Middle frontal gyrus (tissue), 1 donor: ENCODE measurements around the gene FAH.
"Not testable (repeated sequence)": the region's sequence is repeated elsewhere in the genome, so short reads cannot be mapped to it uniquely, and the experiment has no call there.

ENCODE experiments used
- DNase-seq: peaks from one replicate; pipeline ENCODE4 v3.0.0-alpha.2; 2015; ENCODE audit warnings: low spot score; ENCODE audit errors: extremely low spot score

The FAH gene

DNA sequence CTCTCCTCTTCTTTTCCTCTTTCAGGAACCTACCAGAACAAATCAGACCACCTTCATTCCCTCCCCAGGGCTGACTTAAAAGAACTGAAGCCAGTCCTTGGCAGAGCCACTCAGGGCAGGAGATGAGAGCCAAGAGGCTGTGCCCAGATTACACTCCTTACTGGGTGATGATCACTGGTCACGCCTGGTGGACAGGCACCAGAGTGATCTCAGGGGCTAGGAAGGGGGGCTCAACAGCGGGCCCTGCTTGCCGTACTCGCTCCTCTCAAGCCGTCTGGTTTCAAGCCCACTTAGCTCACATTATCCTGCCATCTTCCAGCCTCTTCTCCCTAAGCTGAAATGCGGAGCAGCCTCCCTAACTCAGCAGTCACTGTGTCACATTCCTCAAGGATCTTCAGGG lies 1.7 kb upstream of the FAH start:
- no peak for DNase-seq

DNA sequence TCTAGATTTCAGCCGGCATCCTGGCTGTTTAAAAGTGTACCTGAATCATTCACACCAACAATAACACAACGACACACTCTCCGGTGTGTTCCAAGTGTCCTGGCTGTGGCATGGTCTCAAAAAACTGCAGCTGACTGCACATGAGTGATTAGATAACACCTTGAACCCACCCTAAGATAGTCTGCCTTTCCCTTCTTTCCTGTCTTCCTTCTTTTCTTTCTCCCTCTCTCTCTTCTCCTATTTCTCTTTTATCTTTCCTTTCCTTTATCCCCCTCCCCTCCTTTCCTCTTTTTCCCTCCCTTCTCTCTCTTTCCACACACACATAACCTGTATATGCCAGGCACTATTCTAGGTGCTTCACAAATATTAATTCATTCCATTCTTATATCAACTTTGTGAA lies 1.2 kb upstream of the FAH start:
- no peak for DNase-seq

DNA sequence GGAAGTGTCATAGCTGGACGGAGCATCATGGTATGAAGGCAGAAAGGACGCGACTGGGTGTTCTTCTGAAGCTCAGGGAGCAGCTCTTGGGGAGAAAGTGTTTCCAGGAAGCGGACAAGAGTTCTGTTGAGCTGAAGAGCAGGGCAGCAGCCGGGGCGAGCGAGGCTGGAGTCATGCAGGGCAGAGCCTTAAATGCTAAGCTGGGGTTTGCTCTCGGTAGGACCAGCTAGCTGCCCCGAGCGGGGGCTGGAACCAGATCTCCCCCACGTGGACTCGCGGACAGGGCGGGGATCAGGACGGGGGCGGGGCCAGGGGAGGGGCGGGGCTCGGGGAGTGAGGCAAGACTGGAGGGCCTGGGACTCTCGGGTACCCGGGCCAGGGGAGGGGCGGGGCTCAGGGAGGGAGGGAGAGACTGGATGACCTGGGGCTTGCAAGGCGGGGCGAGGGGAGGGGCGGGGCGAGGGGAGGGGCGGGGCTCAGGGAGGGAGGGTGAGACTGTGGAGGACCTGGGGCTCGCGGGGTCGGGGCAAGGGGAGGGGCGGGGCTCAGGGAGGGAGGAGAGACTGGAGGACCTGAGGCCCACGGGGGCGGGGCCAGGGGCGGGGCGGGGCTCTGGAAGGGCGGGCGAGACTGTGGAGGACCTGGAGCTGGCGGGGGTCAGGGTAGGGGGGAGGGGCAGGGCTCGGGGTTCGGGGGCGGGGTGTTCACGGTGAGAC lies 461 bp upstream of the FAH start:
- no peak for DNase-seq

DNA sequence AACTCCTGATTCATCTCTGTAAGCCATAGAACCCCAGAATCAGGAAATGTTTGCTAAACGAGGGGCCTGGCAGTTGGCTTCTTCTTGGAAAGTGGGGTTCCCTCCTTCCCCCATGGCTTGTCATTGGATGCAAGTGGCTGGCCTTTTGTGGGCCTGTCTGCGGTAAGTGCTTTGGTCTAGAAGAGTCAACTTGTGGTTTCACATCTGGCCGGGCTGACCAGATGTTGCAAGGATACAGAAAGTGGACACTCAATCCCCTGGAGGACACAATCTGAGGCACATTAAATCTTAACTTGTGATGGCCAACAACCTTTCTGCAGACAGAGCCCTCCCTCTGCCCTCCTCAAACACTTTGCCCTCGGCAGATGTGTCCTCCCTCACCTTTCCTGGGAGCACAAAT lies 1.1 kb downstream of the FAH start:
- DNase-seq = no peak

DNA sequence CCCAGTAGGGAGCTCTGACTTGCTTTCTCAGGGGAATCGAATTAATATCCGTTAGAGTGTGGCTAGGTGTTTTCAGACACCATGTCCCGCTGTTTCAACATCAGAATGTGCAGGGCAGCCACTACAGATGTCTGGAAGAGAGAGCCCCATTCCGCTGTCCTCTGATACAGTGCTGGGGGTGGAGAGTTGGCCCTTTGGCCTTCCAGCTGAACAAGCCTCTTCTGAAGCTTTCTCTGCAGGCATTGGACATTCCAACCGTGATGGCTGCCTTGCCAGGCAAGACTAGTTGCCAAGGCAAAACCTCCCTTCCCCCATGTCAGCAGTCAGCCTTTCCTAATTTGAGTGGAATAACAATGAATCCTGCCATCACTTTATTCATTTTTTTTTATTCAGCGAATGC lies 1.5 kb downstream of the FAH start:
- DNase-seq = no peak

DNA sequence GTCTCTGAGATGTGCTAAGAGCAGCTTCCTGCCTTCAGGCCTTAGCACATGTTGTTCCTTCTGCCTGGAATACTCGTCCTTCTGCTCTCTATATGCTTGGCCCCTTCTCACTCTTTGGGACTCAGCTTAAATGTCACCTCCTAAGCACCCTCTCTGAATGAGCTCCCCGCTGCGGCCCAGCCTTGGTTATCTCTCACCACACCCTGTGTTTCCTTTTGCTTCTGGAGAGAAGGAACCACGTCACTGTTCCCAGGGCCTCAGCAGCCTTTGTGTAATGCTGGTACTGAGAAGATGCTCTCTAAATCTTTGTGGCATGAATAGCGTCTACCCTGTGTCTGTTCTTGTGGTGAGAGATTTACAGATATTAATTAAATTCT lies 2.2 kb downstream of the FAH start:
- no peak for DNase-seq

DNA sequence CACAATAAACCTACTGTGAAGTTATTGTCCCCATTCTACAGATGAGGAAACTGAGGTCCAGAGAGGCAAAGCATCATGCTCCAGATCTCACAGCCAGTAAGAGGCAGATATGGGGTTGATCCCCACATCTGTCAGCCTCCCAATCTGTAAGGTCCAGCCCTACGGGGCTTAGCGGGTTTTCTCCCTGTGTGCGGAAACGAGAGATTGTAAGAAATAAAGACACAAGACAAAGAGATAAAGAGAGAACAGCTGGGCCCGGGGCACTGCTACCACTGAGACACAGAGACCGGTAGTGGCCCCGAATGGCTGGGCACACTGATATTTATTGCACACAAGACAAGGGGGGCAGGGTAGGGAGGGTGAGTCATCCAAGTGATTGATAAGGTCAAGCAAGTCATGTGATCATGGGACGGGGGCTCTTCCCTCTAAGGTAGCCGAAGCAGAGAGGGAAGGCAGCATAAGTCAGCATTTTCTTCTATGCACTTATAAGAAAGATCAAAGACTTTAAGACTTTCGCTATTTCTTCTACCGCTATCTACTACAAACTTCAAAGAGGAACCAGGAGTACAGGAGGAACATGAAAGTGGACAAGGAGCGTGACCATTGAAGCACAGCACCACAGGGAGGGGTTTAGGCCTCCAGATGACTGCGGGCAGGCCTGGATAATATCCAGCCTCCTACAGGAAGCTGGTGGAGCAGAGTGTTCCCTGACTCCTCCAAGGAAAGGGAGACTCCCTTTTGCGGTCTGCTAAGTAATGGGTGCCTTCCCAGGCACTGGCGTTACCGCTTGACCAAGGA lies 2.8 kb downstream of the FAH start:
- not testable (repeated sequence) for DNase-seq

DNA sequence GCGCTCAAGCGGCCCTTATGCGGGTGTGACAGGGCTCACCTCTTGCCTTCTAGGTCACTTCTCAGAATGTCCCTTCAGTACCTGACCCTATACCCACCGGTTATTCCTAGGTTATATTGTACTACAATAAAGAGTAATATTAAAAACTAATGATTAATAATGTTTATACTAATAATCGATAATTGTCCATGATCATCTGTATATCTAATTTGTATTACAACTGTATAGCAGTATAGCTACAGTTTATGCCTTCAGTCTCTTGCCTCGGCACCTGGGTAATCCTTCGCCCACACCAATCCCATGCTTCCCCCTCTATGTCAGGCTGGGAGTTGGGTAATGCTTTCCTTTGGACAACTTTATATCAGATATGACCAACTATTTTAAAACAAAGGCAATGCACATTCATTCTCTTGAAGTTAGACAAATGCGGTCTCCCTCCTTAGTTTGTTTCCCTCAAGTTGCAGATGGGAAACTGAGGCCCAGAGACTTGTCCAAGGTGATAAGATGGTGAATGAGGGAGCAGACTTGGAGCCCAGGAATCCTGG lies 3.4 kb downstream of the FAH start:
- DNase-seq = no peak

DNA sequence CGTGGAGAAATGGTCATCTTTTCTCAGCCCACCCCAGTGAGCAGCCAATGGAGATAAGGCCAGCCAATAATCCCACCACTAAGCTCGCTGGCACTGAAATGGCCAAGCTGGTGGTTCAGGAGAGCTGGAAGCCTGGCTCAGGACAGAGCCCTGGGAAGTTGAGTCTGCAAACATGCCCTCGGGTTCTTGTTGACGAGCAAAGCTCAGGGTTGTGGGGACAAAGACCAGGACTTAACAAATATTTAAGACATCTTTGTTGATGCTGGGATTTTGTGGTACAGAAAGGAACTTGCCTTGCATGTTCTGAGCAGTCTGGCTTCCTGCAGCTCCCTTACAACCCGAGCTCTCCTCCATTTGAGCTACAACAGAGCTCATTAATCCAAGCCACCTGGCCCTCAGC lies 4.4 kb downstream of the FAH start:
- DNase-seq = no peak

DNA sequence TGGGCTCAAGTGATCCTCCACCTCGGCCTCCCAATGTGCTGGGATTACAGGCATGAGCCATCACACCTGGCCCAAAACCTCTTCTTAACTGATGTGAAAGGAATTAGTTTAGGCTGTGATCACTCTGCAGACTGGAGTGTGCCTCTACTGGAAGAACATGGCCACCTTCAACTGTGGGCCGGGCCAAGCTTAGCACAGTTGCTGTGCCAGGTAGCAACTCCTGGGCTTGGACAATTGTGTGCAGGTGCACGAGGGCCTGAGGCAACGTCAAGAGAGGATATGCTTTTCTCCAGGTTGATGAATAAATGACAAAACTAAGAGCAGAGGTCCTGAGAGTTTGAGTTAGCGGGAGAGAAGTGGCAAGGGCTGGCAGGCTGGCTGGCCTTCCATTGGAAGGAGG lies 6.5 kb downstream of the FAH start:
- DNase-seq = no peak

DNA sequence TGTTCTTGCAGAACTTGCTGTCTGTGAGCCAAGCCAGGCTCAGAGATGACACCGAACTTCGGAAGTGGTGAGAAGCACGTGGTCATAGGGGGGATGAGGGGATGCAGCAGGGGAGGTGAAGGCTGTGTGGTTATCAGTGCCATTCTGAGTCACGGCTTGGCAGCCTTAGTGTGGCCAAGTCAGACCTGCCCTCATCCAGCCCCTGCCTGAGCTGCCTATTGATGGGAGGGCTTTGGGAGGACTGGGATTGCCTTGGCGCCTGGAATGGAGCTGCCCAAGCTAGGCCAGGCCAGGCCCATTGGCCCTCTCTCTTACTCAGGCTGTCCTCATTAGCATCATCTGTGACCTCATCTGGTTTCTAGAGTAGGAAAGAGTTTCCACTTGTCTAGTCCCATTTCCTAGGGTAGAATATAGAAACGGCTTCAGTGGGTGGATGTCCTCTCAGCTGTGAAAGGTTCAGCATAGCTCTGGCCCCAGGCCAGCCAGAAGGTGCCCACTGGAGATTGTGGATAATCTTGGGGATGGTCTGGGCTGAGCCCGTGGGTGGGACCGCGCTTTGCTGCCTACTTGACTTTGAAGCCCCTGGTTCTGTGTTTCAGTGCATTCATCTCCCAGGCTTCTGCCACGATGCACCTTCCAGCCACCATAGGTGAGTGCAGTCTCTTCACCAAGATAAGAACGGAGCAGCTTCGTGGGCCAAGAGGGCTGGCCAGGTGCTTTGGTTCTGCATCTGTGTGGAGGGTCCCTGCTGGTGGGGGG lies 7.2 kb downstream of the FAH start:
- DNase-seq = no peak

DNA sequence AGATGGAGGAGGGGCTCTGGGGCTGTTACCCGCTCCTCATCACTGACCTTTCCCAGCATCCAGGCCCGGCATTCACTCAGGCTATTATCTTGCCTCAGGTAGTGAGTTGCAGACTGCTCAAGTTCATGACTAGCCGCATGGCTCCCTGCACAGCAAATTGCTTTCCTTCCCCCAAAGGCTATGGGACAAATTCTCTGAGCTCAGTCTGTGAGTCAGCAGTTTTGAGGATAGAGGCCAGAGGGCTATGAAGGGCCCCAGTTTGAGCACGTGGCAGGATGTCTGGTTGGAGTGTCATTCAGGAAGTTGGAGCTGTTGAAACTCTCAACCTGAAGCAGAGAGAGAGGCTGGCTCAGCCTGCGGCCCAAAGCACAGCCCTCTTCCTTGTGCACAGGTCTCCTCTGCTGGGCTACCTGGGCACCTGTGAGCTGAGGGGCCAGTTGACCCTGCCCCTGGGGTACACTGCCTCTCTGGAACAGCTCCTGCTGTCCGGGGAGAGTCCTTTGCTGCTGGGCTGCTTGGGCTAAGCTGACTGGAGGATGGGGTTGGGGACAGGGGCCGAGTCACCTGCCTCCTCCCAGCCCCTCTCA lies 7.9 kb downstream of the FAH start:
- no peak for DNase-seq

DNA sequence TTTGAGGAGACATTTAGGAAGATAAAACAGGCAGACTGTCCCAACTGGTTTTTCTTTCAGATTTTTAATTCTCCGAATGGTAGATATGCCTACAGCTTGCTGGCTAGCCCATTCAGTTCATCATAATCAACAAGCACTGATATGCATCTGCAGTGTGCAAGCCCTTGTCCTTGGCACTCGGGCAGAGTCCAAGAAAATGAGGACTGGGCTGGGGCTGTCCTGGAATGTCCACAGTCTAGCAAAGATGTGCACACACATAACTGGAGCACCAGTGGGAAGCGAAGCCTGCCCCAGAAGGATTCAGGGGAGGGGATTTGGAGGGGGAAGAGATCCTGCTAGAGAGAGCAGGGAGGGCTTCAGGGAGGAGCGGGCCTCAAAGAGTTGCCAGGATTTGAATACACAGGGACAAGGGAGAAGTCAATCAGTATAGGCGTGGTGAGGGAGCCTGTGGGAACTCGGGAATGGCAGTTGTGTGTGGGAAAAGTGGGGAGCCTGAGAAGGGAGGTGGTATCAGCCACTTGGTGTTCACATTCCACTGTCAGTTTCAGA lies 8.7 kb downstream of the FAH start:
- DNase-seq = no peak

DNA sequence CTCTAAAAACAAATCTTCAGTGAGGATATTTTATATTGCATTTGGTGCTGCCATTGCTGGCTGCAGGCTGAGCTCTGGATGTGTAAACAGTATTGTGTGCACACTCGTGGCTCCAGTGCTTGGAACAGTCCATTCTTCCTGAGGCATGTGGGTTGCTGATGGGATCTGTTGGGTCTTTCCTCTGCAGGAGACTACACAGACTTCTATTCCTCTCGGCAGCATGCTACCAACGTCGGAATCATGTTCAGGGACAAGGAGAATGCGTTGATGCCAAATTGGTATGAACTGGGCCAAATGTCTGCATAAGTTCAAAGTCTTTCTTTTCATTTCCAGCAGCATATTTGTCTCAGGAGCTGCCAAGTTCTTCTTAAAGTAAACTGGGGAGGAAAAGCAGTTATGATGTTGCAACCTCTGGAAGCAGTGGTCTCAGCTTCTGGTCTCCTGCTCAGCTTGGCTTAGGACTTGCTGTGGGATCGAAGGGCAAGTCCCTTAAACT lies 9.3 kb downstream of the FAH start:
- no peak for DNase-seq

DNA sequence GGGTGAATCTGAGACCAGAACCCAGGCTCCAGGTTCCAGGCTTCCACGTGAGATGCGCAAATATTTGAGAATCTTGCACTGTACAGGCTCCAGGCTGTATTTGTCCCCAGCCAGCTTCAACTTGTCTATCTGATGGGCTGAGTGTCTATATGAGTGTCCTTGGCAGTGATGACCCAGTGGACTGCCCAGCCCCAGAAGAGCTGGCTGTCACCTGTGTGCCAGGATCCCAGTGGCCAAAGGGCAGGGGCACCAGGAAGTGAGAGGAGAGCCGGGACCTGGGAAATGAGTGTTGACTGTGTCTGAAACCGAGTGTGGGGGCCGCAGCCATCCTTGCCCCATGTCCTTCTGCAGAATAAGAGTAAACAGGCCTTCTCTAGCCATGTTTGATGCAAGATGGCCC lies 10.4 kb downstream of the FAH start:
- no peak for DNase-seq

DNA sequence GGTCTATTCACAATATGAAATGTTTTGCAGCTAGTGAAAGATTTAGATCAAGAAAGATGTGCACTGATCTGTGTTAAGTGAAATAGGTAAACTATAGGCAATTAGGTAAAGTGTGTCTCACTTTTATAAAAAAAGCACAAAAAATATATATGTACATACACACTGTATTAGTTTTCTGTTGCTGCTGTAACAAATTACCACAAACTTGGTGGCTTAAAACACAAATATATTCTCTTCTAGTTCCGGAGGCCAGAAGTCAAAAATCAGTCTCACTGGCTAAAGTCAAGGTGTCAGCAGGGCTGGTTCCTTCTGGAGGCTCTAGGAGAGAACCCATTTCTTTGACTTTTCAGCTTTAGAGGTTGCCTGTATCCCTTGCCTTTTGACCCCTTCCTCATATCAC lies 11.1 kb downstream of the FAH start:
- no peak for DNase-seq

DNA sequence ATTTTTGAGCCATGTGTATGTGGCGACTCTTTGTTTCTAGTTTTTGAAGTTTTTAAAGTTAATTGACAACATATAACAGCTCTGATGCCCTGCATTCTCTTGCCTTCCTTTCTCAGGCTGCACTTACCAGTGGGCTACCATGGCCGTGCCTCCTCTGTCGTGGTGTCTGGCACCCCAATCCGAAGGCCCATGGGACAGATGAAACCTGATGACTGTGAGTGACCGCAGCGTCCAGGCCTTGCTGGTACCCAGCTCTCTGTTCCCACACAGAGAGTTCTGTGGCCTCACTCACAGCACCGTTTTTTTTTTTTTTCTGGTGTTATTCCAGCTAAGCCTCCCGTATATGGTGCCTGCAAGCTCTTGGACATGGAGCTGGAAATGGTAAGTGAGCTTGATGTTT lies 15.1 kb downstream of the FAH start:
- DNase-seq = no peak

DNA sequence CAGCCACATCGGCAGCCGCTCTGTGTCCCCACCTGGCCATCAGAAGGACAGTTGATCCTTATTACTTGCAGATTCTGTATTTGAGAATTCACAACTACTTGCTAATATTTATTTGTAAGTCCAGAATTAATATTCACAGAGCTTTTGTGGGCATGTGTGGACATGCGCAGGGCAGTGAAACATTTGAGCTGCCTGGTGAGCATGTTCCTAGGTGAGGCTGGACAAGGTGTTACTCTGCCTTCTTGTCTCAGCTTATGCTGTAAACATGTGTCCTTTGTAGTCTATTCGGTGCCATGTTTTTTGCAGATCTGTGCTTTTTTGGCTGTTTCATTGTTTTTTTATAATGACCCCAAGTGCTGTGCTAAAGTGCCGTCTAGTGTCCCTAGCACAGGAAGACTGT lies 15.6 kb downstream of the FAH start:
- DNase-seq = no peak

DNA sequence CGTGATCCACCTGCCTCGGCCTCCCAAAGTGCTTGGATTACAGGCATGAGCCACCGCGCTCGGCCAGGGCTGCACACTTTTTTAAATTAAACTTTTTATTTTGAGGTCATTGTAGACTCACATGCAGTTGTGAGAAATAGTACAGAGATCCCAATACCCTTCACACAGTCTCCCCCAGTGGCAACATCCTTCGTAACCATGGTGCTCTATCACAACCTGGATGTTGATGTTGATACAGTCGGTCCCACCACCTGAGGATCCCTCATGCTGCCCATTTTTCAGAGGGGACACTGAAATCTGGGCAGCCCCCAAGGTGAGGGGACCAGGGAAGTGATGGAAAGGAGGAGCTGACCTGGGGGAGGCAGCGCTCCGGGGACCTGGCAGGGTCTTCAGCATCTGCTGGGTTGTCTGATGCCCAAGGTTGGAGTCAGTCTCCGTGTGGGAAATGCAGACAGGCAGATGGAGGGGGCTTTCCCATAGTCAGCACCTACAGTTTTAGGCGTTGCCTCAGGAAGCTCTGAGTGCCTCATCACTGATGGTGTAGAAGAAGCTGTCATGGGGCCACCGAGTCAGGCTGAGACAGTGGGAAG lies 17.1 kb downstream of the FAH start:
- DNase-seq = no peak

DNA sequence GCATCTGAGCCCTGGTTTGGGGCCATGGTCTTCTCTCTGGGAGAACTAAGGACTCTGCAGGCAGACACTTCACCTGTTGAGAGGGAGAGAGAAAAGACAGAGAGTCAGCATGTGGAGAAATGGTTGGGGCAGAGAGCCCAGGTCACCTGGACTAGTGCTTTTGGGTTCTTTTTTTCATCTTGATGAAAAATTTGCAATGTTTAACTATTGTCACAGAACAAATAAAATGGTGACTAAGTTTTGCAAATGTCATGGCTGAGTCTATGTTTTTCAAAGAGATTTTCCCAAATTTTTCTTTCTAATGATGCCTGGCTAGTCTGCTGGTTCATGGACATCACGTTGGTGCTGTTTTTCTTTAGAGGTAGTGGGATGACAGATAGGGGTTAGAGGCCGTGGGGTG lies 17.8 kb downstream of the FAH start:
- DNase-seq = no peak

DNA sequence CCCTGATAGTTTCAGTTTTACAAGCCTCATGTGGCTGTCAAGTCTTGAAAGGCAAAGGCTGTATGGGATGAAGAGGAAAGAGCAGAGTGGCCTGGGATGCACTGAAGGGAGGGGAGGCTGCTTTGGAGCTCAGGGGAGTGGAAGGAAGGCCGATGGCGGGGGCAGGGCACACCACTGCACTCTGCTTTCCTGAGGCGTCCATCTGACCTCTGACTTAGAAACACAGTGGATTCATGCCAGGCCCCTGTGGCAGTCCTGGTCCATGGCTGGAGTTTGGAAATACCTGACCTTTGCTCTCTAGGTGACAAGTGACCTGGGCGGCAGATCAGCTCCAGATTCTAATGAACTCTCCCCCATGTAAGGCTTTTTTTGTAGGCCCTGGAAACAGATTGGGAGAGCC lies 19.0 kb downstream of the FAH start:
- no peak for DNase-seq
